CD4-positive, alpha-beta T cell treated with Interleukin-2 at 100 ng/mL for 4 hours (primary cell): ENCODE results near the gene IL1RAPL1.
"Not testable (repeated sequence)": the region's sequence is repeated elsewhere in the genome, so short reads cannot be mapped to it uniquely, and the experiment has no call there.

Experiments used
- DNase-seq: peaks from one replicate; pipeline ENCODE4 v3.0.0-alpha.2; 2020; ENCODE audit warnings: low spot score

The IL1RAPL1 gene

GRCh38 chrX:28787206-28787605 lies 200.0 kb downstream of the IL1RAPL1 start:
- no peak for DNase-seq

- DNase-seq: not testable (repeated sequence)
These were observed 213.4 kb downstream of the IL1RAPL1 start for GRCh38 chrX:28800671-28801070.

- DNase-seq: no peak
These were observed 215.4 kb downstream of the IL1RAPL1 start for GRCh38 chrX:28802625-28803024.

- no peak for DNase-seq
These were observed 248.7 kb downstream of the IL1RAPL1 start for GRCh38 chrX:28835991-28836390.

GRCh38 chrX:28843817-28844216 lies 256.6 kb downstream of the IL1RAPL1 start:
- no peak for DNase-seq

- DNase-seq: no peak
These were observed 260.2 kb downstream of the IL1RAPL1 start for GRCh38 chrX:28847423-28847822.

- no peak for DNase-seq
These were observed 261.5 kb downstream of the IL1RAPL1 start for GRCh38 chrX:28848707-28849106.

- no peak for DNase-seq
These were observed 263.7 kb downstream of the IL1RAPL1 start for GRCh38 chrX:28850955-28851354.

- no peak for DNase-seq
These were observed 264.6 kb downstream of the IL1RAPL1 start for GRCh38 chrX:28851871-28852270.

GRCh38 chrX:28854637-28855036 lies 267.4 kb downstream of the IL1RAPL1 start:
- no peak for DNase-seq

- no peak for DNase-seq
These were observed 289.2 kb downstream of the IL1RAPL1 start for GRCh38 chrX:28876408-28876807.

GRCh38 chrX:28876901-28877300 lies 289.7 kb downstream of the IL1RAPL1 start:
- no peak for DNase-seq

- DNase-seq: no peak
These were observed 292.9 kb downstream of the IL1RAPL1 start for GRCh38 chrX:28880136-28880535.

- no peak for DNase-seq
These were observed 297.6 kb downstream of the IL1RAPL1 start for GRCh38 chrX:28884823-28885222.

GRCh38 chrX:28888416-28888815 lies 301.2 kb downstream of the IL1RAPL1 start:
- no peak for DNase-seq

GRCh38 chrX:28889591-28890090 lies 302.4 kb downstream of the IL1RAPL1 start:
- DNase-seq: no peak

- DNase-seq: no peak
These were observed 314.4 kb downstream of the IL1RAPL1 start for GRCh38 chrX:28901637-28902036.

GRCh38 chrX:28910487-28910886 lies 323.2 kb downstream of the IL1RAPL1 start:
- DNase-seq: no peak

- no peak for DNase-seq
These were observed 333.1 kb downstream of the IL1RAPL1 start for GRCh38 chrX:28920153-28920943.

GRCh38 chrX:28922106-28922505 lies 334.9 kb downstream of the IL1RAPL1 start:
- DNase-seq: no peak

GRCh38 chrX:28946846-28947245 lies 359.6 kb downstream of the IL1RAPL1 start:
- DNase-seq: no peak

GRCh38 chrX:28960063-28960462 lies 372.8 kb downstream of the IL1RAPL1 start:
- DNase-seq: no peak

- DNase-seq: no peak
These were observed 379.1 kb downstream of the IL1RAPL1 start for GRCh38 chrX:28966331-28966730.

- no peak for DNase-seq
These were observed 381.9 kb downstream of the IL1RAPL1 start for GRCh38 chrX:28969126-28969525.
